Kidney (tissue), 14 donors: ENCODE results near the gene CTDSP1. TPM values are rescaled to one million over a fixed set of nuclear protein-coding genes. Genes with fewer than 3 reads are reported as not detected.

Experiments used
- DNase-seq, 5 donors: peaks; one replicate each; pipeline ENCODE4 v3.0.0-alpha.2; 2013 to 2020
- FAIRE-seq: peaks from 2 replicates; lab custom pipeline; 2012; peaks lifted over from hg19 to GRCh38; lab: Jason Lieb, UNC
- H3K27ac ChIP-seq, 2 donors: one replicate each; pipeline ENCODE4 v1.7.0; 2013; ENCODE audit warnings: low read depth in 2 of 2, low read length in 2 of 2, inconsistent platforms in 1 of 2
- H3K27me3 ChIP-seq: one replicate; pipeline ENCODE4 v1.7.1; 2013; ENCODE audit warnings: low read length, inconsistent platforms; ENCODE audit not compliant: control insufficient read depth, insufficient read depth
- H3K36me3 ChIP-seq, 3 donors: one replicate each; pipeline versions ENCODE4 v1.7.0 to v1.7.1; 2013; ENCODE audit warnings: low read length in 3 of 3, control low read depth in 1 of 3, inconsistent platforms in 1 of 3; ENCODE audit not compliant: insufficient read depth in 3 of 3, control insufficient read depth in 2 of 3
- H3K4me1 ChIP-seq, 3 donors: one replicate each; pipeline versions ENCODE4 v1.7.0 to v1.7.1; 2013; ENCODE audit warnings: low read length in 3 of 3, inconsistent platforms in 1 of 3, low read depth in 1 of 3; ENCODE audit not compliant: control insufficient read depth in 2 of 3, insufficient read depth in 2 of 3
- H3K4me3 ChIP-seq, 3 donors: one replicate each; pipeline versions ENCODE4 v1.7.0 to v1.8.1; 2013; ENCODE audit warnings: low read length in 3 of 3, control low read depth in 1 of 3, inconsistent platforms in 1 of 3
- H3K9ac ChIP-seq, 3 donors: one replicate each; pipeline versions ENCODE4 v1.7.0 to v1.7.1; 2013; ENCODE audit warnings: low read length in 3 of 3, control low read depth in 1 of 3, inconsistent platforms in 1 of 3
- H3K9me3 ChIP-seq, 3 donors: one replicate each; pipeline versions ENCODE4 v1.7.0 to v1.7.1; 2013; ENCODE audit warnings: low read length in 3 of 3, control low read depth in 1 of 3, inconsistent platforms in 1 of 3; ENCODE audit not compliant: control insufficient read depth in 2 of 3, insufficient read depth in 1 of 3
- intact Hi-C: fragments of 100-400 bp; cut with DNase I; formaldehyde crosslinking; loops from one replicate; pipeline ENCODE4 v1.11.1; 2022
- polyA plus RNA-seq: library from polyadenylated mRNA; stranded (reverse); fragments of 350-450 nt; fragmentation: Illumina TruSeq; extraction: RNeasy Lipid Tissue Mini Kit (QIAGEN cat#74804); gene quantifications from one replicate; pipeline ENCODE4 v1.2.3, GENCODE V29; 2014; ENCODE audit warnings: low read depth, low replicate concordance; ENCODE audit not compliant: insufficient read depth
- total RNA-seq: library from RNA; stranded (reverse); fragmentation: NEBNext Ultra II Directional; extraction: Animal tissue kit (Norgen Biotek cat#: 25700); gene quantifications from one replicate; pipeline ENCODE4 v1.2.1, GENCODE V29; 2021
- TF ChIP-seq, protein P1 (sequence below): IDR thresholded peaks from 3 replicates; pipeline ENCODE4 v1.5.1; 2012; ENCODE audit warnings: mild to moderate bottlenecking, moderate library complexity, borderline replicate concordance; ENCODE audit not compliant: insufficient read depth; ENCODE audit errors: extremely low read depth
- donor health status: control.
- donor health status: control.
- donor health status: control.
- donor health status: control.
- donor health status: control.
- donor health status: DM: yes; HTN: yes; CAD: no.
- donor health status: Normal renal cell carcinoma (clear cell type).

The CTDSP1 gene
- total and polyA plus RNA-seq, 2 donors from 2014 or later, result 118 to 196 TPM

GRCh38 chr2:218438596-218438995, 38.9 kb downstream of the CTDSP1 start:
- no peaks in the 10 kb centered on the region for H3K27me3 ChIP-seq
- H3K9ac ChIP-seq, result no peak overlapping the region
- H3K36me3 ChIP-seq, result no peaks in the 10 kb centered on the region
- DNase-seq (no peak), FAIRE-seq (no peak)
- H3K4me1 ChIP-seq, result no peaks in the 10 kb centered on the region
- TF ChIP-seq, protein P1, sequence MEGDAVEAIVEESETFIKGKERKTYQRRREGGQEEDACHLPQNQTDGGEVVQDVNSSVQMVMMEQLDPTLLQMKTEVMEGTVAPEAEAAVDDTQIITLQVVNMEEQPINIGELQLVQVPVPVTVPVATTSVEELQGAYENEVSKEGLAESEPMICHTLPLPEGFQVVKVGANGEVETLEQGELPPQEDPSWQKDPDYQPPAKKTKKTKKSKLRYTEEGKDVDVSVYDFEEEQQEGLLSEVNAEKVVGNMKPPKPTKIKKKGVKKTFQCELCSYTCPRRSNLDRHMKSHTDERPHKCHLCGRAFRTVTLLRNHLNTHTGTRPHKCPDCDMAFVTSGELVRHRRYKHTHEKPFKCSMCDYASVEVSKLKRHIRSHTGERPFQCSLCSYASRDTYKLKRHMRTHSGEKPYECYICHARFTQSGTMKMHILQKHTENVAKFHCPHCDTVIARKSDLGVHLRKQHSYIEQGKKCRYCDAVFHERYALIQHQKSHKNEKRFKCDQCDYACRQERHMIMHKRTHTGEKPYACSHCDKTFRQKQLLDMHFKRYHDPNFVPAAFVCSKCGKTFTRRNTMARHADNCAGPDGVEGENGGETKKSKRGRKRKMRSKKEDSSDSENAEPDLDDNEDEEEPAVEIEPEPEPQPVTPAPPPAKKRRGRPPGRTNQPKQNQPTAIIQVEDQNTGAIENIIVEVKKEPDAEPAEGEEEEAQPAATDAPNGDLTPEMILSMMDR, result no peak
- no peak overlapping the region for H3K27ac ChIP-seq
- intact Hi-C loops, result no loop called here
- no peaks in the 10 kb centered on the region for H3K9me3 ChIP-seq
- no peak overlapping the region for H3K4me3 ChIP-seq

DNA sequence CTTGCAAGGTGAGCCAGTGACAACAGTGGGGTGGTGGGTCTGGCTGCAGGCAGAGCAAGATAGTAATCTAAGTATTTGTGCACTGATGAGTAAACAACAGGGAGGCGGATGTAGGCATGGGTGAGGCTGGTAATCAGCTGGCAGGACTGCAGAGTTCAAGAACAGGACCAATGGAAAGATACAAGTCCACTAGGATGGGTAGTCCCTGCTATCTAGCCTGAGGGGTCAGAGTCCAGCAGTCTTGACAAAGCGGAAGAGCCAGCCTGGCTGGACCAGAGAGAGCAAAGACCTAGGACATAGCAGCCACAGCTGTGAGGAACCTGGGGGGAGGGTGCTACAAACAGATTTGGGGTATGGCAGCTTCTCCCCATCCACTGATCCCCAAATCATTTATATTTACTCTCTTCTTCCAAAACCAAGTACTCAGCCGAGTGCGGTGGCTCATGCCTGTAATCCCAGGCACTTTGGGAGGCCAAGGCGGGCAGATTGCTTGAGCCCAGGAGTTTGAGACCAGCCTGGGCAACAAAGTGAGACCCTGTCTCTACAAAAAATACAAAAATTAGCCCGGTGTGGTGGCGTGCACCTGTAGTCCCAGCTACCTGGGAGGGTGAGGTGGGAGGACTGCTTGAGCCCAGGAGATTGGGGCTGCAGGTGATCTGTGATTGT, 45.2 kb downstream of the CTDSP1 start:
- FAIRE-seq, result no peak
- H3K36me3 ChIP-seq, result peaks cover 0 to 5% (median 2%) of the 10 kb centered on the region in 3 donors
- H3K9ac ChIP-seq, result no peak overlapping the region
- TF ChIP-seq, protein P1, result no peak
- no peaks in the 10 kb centered on the region for H3K4me1 ChIP-seq
- no peak overlapping the region for H3K27ac ChIP-seq
- intact Hi-C loops, result no loop called here
- no peaks in the 10 kb centered on the region for H3K9me3 ChIP-seq
- DNase-seq, result peak in 1 of 5 donors; percentile 26
- H3K4me3 ChIP-seq, result no peak overlapping the region
- H3K27me3 ChIP-seq, result no peaks in the 10 kb centered on the region

DNA sequence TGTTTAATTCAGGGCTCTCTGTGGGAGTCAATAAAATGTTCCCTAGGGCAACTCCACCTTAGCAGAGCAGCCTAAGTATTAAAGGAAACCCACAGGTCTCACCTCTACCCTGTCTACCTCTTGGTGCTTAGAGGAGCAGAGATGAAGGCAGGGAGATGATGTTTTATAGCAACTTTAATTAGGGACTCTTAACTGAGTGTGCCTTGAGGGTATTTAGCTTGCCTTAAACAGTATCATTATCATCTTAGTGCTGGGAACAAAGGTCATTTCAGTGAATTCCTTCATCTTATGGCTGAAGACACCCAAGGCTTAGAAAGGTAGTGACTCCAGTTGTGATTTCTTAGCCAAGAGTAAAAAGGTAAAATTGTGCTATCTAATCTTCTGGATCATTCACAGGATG, 45.9 kb downstream of the CTDSP1 start:
- Histone ChIP-seq H3K9me3 (no peaks in the 10 kb centered on the region), H3K4me1 (no peaks in the 10 kb centered on the region), H3K27ac (no peak overlapping the region), H3K36me3 (peaks cover 0 to 5% (median 2%) of the 10 kb centered on the region in 3 donors), H3K4me3 (no peak overlapping the region), H3K27me3 (no peaks in the 10 kb centered on the region), H3K9ac (no peak overlapping the region)
- FAIRE-seq (no peak), DNase-seq (no peak)
- intact Hi-C loops, result no loop called here
- TF ChIP-seq, protein P1, result no peak
